PC-9 (cell line): Measurements from ENCODE around the gene ADAMTSL1. TPM values are rescaled to one million over a fixed set of nuclear protein-coding genes. Genes with fewer than 3 reads are reported as not detected.

ENCODE experiments used
- BruUV-seq: library from RNA; stranded (reverse); fragments of 400-500 nt; replicated peaks from 2 replicates; lab custom pipeline; 2021; lab: Mats Ljungman, UMichigan
- CTCF ChIA-PET: fragments of 300-600 bp; sonication (Branson Sonifier 250); formaldehyde crosslinking; loops from one replicate; lab custom pipeline; 2022; ENCODE audit warnings: antibody characterized with exemption; lab: Charles Lee
- POLR2A ChIA-PET: fragments of 300-600 bp; sonication (Branson Sonifier 250); formaldehyde crosslinking; loops from one replicate; lab custom pipeline; 2022; ENCODE audit warnings: antibody characterized with exemption; ENCODE audit not compliant: unreplicated experiment; lab: Charles Lee
- DNase-seq, 2 experiments: peaks; one replicate each; pipeline versions ENCODE4 v3.0.0 to v3.0.0-alpha.2; 2015 to 2022; ENCODE audit warnings: mixed read lengths in 1 of 2
- H2AFZ ChIP-seq: fragments of 200-600 bp; sonication (generic); 2 replicates; pipeline ENCODE4 v1.8.1; 2017; ENCODE audit warnings: antibody characterized with exemption
- H3F3A ChIP-seq: fragments of 200-600 bp; sonication (generic); 2 replicates; pipeline ENCODE4 v1.8.1; 2017; ENCODE audit warnings: antibody characterized with exemption, mild to moderate bottlenecking, low read depth; ENCODE audit not compliant: insufficient read depth
- H3K27ac ChIP-seq: fragments of 200-600 bp; sonication (generic); 2 replicates; pipeline ENCODE4 v1.6.1; 2016; ENCODE audit warnings: mixed run types
- H3K27me3 ChIP-seq: fragments of 200-600 bp; sonication (generic); 2 replicates; pipeline ENCODE4 v1.6.1; 2016; ENCODE audit warnings: low read depth, mixed run types; ENCODE audit not compliant: insufficient read depth
- H3K36me3 ChIP-seq: fragments of 200-600 bp; sonication (generic); 2 replicates; pipeline ENCODE4 v1.6.1; 2016; ENCODE audit warnings: low read depth, mixed run types
- H3K4me1 ChIP-seq: fragments of 200-600 bp; sonication (generic); replicated peaks from 2 replicates; pipeline ENCODE4 v1.6.1; 2016; ENCODE audit warnings: mixed run types; ENCODE audit not compliant: insufficient read depth
- H3K4me2 ChIP-seq: fragments of 200-600 bp; sonication (generic); 2 replicates; pipeline ENCODE4 v1.6.1; 2017; ENCODE audit warnings: mixed run types
- H3K4me3 ChIP-seq: fragments of 200-600 bp; sonication (generic); 2 replicates; pipeline ENCODE4 v1.6.1; 2016; ENCODE audit warnings: mixed run types
- H3K79me2 ChIP-seq: fragments of 200-600 bp; sonication (generic); 2 replicates; pipeline ENCODE4 v1.6.1; 2017; ENCODE audit warnings: low read depth, mixed run types
- H3K9me2 ChIP-seq: fragments of 200-600 bp; sonication (generic); 2 replicates; pipeline ENCODE4 v1.8.1; 2017; ENCODE audit warnings: mild to moderate bottlenecking; ENCODE audit not compliant: insufficient read depth
- H3K9me3 ChIP-seq: fragments of 200-600 bp; sonication (generic); 2 replicates; pipeline ENCODE4 v1.8.1; 2016; ENCODE audit warnings: low read depth; ENCODE audit not compliant: insufficient read depth
- H4K20me1 ChIP-seq: fragments of 200-600 bp; sonication (generic); 2 replicates; pipeline ENCODE4 v1.8.1; 2017; ENCODE audit not compliant: insufficient read depth
- EZH2 ChIP-seq: fragments of 200-600 bp; sonication (generic); IDR thresholded peaks from 2 replicates; pipeline ENCODE4 v1.8.0; 2017; ENCODE audit warnings: antibody characterized with exemption, low read depth
- intact Hi-C: fragments of 100-400 bp; cut with micrococcal nuclease; formaldehyde crosslinking; loops from one replicate; pipeline ENCODE4 v1.10.0; 2022; ENCODE audit not compliant: unreplicated experiment
- total RNA-seq: library from RNA; stranded (reverse); gene quantifications from 2 replicates; pipeline ENCODE4 v1.2.3, GENCODE V29; 2021
- TF ChIP-seq, protein P1 (sequence below): fragments of 200-600 bp; sonication (generic); conservative IDR thresholded peaks from 2 replicates; pipeline ENCODE4 v1.6.1; 2017; ENCODE audit warnings: mixed run types, antibody characterized with exemption, mild to moderate bottlenecking, moderate library complexity

ADAMTSL1 gene
- total RNA-seq, 1 experiment from 2014 or later = not detected

DNA sequence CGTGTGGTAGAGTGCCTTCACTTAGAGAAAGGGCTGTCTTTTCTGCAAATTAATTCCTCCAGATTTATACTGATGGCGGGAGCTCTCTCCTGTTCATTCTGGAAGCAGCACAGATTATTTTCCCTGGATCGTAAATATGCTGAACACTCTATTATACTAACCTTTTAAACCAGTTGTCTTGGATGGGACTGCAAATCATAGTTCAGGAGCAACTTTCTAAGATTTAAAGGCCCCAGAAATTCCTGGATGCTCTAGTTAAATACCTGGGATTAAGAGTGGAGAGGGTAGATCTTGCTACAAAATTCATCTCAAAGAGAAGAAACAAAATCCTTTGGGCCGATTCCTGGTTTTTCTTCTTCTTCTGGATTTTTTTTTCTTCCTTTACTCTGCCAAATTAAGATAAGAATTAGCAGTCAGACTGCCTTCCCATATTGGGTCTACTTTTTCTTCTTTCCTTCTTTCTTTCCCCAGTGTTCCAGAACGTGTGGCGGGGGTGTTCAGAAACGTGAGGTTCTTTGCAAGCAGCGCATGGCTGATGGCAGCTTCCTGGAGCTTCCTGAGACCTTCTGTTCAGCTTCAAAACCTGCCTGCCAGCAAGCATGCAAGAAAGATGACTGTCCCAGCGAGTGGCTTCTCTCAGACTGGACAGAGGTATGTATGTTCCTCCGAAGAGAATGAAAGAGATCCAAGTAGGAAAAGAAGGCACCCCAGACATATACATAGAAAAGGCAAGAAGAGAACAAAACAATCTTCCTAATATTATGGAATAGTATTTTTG is 296.4 kb downstream of the ADAMTSL1 start:
- Histone ChIP-seq H3K4me1 (no peaks in the 10 kb centered on the region), H3K9me3 (no peaks in the 10 kb centered on the region), H3K9me2 (no peaks in the 10 kb centered on the region; the same call in 1 of the 2 replicates), H3K4me3 (no peak overlapping the region), H3K4me2 (no peak overlapping the region), H3K27ac (no peak overlapping the region), H3K36me3 (no peaks in the 10 kb centered on the region), H3K27me3 (0 out of 2 replicates have a peak, but pooled peaks cover 13% of the 10 kb centered on the region), H3K79me2 (no peaks in the 10 kb centered on the region), H3F3A (no peaks in the 10 kb centered on the region), H4K20me1 (no peaks in the 10 kb centered on the region), H2AFZ (no peak overlapping the region)
- intact Hi-C loops = no loop called here
- no peak for DNase-seq
- TF ChIP-seq EZH2 = no peak
- TF ChIP-seq, protein P1, sequence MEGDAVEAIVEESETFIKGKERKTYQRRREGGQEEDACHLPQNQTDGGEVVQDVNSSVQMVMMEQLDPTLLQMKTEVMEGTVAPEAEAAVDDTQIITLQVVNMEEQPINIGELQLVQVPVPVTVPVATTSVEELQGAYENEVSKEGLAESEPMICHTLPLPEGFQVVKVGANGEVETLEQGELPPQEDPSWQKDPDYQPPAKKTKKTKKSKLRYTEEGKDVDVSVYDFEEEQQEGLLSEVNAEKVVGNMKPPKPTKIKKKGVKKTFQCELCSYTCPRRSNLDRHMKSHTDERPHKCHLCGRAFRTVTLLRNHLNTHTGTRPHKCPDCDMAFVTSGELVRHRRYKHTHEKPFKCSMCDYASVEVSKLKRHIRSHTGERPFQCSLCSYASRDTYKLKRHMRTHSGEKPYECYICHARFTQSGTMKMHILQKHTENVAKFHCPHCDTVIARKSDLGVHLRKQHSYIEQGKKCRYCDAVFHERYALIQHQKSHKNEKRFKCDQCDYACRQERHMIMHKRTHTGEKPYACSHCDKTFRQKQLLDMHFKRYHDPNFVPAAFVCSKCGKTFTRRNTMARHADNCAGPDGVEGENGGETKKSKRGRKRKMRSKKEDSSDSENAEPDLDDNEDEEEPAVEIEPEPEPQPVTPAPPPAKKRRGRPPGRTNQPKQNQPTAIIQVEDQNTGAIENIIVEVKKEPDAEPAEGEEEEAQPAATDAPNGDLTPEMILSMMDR = no peak
- BruUV-seq = no TSS peak
- POLR2A ChIA-PET = no interaction called here
- CTCF ChIA-PET = no interaction called here

DNA sequence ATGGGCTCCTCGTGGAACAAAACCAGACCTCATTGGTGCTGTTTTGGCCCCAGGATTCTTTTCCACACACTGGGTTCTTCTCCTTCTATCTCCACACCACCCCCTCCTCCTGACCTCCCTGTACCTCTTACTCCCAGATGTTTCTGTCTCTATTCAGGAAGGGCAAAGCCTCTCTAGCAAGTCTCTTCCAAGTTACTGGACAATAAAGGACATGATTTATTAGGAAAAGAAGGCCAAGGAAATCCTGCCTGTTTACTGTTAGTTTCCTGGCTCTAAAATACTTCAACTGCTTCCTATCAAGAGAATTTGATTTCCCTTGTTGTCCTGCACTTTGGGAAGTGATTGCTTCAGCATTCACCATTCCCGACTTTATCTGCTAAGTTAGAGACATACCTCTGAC is 297.1 kb downstream of the ADAMTSL1 start:
- DNase-seq = no peak
- Histone ChIP-seq H4K20me1 (no peaks in the 10 kb centered on the region), H3K9me2 (no peaks in the 10 kb centered on the region; the same call in 1 of the 2 replicates), H3F3A (no peaks in the 10 kb centered on the region), H3K4me2 (no peak overlapping the region), H3K27me3 (0 out of 2 replicates have a peak, but pooled peaks cover 13% of the 10 kb centered on the region), H3K4me3 (no peak overlapping the region), H3K79me2 (no peaks in the 10 kb centered on the region), H2AFZ (no peak overlapping the region), H3K4me1 (no peaks in the 10 kb centered on the region), H3K36me3 (no peaks in the 10 kb centered on the region), H3K27ac (no peak overlapping the region), H3K9me3 (no peaks in the 10 kb centered on the region)
- TF ChIP-seq EZH2 = no peak
- TF ChIP-seq, protein P1 = no peak
- ChIA-PET POLR2A (no interaction called here), CTCF (no interaction called here)
- intact Hi-C loops = no loop called here
- no TSS peak for BruUV-seq

DNA sequence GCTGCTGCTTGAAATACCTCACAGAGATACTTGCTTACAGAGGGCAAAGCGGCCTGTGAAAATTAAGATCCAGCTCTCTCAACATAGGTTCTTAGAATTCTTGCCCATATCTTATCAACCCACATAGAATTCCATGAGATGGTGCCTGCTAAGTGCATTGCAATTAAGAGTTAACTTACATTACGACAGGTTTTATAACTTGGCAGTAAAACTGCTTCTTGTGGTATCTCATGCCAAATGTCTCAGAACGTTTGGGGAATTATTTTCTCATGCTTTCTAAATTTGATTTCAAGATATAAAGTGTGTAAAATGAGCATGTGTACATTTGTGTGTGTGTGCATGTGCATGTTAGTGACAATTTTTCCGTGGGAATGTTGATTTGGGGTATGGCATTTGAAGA is 297.8 kb downstream of the ADAMTSL1 start:
- Histone ChIP-seq H3K4me2 (no peak overlapping the region), H3F3A (no peaks in the 10 kb centered on the region), H3K79me2 (no peaks in the 10 kb centered on the region), H2AFZ (no peak overlapping the region), H3K9me2 (no peaks in the 10 kb centered on the region; the same call in 1 of the 2 replicates), H3K9me3 (no peaks in the 10 kb centered on the region), H3K4me3 (no peak overlapping the region), H3K27ac (no peak overlapping the region), H3K36me3 (no peaks in the 10 kb centered on the region), H4K20me1 (no peaks in the 10 kb centered on the region), H3K27me3 (0 out of 2 replicates have a peak, but pooled peaks cover 13% of the 10 kb centered on the region), H3K4me1 (no peaks in the 10 kb centered on the region)
- no peak for TF ChIP-seq EZH2
- TF ChIP-seq, protein P1 = no peak
- DNase-seq = no peak
- intact Hi-C loops = no loop called here
- ChIA-PET CTCF (no interaction called here), POLR2A (no interaction called here)
- no TSS peak for BruUV-seq
